ENCODE results near the gene AXDND1.
"Not testable (repeated sequence)": the region's sequence is repeated elsewhere in the genome, so short reads cannot be mapped to it uniquely, and the experiment has no call there.

DNA sequence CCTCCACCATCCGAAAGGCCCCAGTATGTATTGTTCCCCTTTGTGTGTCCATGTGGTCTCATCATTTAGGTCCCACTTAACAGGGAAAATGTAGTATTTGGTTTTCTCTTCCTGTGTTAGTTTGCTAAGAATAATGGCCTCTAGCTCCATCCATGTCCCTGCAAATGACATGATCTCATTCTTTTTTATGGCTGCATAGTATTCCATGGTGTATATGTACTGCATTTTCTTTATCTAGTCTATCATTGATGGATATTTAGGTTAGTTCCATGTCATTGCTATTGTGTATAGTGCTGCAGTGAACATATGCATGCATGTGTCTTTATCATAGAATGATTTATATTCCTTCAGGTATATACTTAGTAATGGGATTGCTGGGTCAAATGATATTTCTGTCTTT is 152.8 kb downstream of the AXDND1 start:
- TF ChIP-seq POLR2A (IDR thresholded peaks at IDR 0.05): not testable (repeated sequence)
- TF ChIP-seq, protein P1, sequence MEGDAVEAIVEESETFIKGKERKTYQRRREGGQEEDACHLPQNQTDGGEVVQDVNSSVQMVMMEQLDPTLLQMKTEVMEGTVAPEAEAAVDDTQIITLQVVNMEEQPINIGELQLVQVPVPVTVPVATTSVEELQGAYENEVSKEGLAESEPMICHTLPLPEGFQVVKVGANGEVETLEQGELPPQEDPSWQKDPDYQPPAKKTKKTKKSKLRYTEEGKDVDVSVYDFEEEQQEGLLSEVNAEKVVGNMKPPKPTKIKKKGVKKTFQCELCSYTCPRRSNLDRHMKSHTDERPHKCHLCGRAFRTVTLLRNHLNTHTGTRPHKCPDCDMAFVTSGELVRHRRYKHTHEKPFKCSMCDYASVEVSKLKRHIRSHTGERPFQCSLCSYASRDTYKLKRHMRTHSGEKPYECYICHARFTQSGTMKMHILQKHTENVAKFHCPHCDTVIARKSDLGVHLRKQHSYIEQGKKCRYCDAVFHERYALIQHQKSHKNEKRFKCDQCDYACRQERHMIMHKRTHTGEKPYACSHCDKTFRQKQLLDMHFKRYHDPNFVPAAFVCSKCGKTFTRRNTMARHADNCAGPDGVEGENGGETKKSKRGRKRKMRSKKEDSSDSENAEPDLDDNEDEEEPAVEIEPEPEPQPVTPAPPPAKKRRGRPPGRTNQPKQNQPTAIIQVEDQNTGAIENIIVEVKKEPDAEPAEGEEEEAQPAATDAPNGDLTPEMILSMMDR (IDR thresholded peaks at IDR 0.05): not testable (repeated sequence)

Data from adrenal gland (tissue), 5 donors.